HPDE6-E6E7 (cell line): ENCODE results near the gene MTA1.

ENCODE experiments used
- DNase-seq: peaks from one replicate; pipeline ENCODE4 v3.0.0; 2011; ENCODE audit warnings: missing footprints; ENCODE audit errors: extremely low spot score

MTA1 gene

DNA sequence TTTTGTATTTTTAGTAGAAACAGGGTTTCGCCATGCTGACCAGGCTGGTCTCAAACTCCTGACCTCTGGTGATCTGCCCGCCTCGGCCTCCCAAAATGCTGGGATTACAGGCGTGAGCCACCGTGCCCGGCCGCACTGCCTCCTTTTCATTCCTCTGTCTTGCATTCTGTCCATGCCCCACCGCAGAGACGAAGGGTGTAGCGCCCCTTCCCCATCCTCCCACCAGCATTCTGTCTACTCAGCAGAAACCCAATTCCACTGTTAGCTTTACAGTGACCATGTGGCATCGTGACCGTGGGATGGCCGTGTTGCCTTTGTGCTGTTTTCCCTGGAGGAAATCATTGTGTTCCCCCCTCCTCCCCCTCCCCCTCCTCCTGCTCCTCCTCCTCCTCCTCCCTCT is 11.0 kb upstream of the MTA1 start:
- no peak for DNase-seq

DNA sequence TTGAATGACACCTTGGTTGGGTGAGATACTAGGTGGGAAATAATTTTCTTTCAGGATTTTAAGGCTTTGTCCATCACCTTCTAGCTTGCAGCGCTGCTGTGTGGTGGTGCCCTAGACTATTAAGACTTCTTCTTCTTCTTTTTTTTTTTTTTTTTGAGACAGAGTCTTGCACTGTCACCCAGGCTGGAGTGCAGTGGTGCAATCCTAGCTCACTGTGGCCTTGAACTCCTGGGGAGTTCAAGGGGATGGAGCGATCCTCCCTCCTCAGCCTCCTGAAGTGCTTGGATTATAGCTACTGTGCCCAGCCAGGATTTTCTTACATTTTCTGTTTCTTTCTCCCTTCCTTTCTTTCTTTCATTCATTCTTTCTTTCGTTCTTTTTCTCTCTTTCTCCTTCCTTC is 10.3 kb upstream of the MTA1 start:
- DNase-seq: no peak

- DNase-seq: no peak
Measured at GRCh38 chr14:105410642-105411016, 9.0 kb upstream of the MTA1 start.

GRCh38 chr14:105411017-105411941 is 8.3 kb upstream of the MTA1 start:
- DNase-seq: peak; percentile 82

- no peak for DNase-seq
Measured at GRCh38 chr14:105411985-105412770, 7.4 kb upstream of the MTA1 start.

DNA sequence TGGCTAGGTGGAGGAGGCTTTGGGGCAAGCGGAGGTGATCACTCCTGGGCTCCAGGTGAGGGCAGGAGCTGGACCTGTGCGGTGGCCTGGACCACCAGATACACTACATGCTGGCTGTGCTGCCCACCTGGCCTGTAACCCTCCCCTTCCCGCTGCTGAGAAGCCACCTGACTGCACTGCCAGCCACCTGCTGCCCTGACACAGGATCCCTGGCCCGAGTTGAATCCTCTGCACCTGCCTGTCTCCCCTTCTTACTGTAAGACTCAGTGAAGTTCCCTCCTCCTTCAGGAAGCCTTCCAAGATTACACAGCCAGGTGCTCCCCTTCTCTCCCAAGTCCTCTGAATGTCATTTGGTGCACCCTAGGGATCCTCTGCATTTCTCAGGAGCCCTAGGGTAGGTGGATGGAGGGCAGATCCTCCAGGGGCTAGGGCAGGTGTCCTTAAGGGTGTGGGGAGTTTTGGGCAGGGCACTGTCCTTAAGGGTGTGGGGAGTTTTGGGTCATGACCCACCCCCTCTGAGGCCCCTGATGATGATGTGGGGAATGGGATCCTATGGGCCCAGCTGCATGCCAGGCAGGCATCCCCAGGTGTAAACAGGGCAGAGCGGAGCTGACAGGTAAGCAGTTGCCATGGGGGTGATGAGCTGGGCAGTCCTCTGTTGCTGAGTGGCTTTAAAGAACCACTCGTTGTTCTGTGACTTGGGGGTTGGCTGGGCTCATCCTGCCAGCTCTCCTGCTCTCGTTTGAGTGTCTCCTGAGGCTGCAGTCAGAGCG is 6.7 kb upstream of the MTA1 start:
- no peak for DNase-seq

GRCh38 chr14:105413544-105413886 is 6.1 kb upstream of the MTA1 start:
- no peak for DNase-seq

DNA sequence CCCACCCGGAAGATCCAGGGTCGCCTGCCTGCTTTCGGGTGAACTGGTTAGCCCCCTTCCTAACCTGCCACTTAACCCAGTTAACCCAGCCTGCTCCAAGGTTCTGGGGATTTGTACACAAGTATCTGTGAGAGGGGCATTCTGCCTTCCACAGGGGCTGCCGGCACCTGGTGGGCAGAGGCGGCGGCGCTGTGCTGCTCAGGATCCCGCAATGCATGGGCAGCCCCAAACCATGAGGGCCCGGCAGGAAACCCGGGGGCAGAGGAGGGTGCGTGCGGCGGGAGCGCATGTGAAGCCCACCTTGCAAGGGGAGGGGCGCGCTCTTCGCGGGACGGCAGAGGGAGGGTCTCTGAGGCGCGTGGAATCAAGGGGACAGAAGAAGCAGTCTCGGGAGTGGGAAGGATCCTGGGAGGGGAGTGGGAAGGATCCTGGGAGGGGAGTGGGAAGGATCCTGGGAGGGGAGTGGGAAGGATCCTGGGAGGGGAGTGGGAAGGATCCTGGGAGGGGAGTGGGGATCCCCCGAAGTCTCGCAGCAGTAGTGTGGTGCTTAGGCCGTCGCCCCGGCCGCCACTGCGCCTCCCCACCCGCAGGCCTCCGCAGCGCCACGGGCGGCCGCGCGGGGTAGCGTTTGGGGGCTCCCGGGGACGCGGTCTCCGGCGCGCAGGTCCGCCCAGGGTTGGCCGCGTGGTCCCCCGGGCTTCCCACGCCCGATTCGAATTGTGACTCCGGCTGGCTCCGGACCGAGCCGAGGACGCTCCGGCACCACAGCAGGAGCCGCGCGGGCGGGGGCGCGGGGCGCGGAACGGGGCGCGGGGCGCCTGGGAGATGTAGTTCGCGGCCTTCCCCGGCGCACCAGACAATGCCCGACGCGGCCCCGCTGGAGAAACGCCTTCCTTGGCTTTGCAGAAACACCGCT is 4.9 kb upstream of the MTA1 start:
- peak; percentile 69 for DNase-seq

GRCh38 chr14:105415481-105416428 is 3.9 kb upstream of the MTA1 start:
- no peak for DNase-seq

- no peak for DNase-seq
Measured at GRCh38 chr14:105416671-105417070, 3.0 kb upstream of the MTA1 start.

DNA sequence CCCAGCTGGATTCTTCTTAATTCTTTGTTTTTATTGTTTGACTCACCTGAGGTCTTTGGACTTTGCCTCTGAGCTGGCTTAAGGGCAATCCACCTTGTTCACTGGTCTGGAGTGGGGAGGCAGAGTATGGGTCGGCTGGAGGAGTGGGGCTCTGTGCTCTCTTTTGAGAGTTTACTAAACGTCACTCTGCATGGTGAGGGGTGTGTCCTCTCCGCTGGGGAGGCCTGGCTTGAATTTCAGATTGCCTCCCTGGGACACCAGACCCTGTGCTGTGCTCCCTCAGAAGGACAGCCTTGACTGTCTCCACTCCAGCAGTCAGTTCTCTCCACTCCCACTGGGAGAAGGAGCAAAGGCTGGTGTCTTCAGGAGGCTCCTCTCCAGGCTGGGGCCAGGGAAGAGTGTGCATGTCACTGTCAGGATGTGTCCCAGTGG is 1.9 kb upstream of the MTA1 start:
- DNase-seq: no peak

DNA sequence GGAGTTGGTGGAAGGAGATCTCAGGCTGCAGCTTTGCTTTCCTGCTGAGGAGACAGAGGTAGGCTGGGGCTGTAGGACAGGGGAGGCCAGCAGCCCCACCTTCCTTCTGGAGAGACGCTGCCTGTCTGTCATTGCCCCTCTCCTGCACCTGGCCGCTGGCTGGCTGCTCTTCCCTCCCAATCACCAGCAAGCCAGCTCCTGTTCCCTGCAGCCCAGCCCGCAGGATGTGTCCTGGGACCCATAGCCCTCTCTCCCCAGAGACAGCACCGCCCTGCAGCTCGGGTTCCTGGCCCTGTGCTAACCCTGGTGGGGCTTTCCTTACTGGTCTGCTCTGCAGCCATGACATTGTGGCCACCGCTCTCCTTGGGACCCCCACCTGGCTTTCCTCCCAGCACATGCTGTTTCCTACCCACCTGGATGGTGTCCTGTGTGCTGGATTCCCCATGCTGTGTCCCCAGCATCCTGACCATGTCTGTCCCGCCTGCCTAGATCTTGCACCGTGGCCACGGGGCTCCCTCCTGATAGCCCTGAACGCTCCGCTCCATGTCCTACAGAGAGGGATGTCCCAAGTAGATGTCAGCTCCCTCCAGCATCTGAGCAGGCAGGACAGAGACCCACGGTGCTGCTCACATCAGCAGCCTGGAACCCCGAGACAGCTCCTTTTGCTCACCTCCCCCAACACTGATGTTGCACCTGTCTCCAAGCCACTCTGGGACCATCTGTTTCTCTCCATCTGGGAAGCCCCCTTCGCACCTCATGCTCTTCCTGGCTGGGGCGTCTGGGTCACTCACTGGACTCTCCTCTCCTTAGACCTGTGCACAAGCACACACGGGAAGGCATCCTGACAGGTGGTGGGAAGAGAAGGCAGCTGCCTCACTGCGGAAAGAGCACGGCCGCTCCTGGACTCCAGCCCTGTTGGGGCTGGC is 1.1 kb upstream of the MTA1 start:
- DNase-seq: no peak

DNA sequence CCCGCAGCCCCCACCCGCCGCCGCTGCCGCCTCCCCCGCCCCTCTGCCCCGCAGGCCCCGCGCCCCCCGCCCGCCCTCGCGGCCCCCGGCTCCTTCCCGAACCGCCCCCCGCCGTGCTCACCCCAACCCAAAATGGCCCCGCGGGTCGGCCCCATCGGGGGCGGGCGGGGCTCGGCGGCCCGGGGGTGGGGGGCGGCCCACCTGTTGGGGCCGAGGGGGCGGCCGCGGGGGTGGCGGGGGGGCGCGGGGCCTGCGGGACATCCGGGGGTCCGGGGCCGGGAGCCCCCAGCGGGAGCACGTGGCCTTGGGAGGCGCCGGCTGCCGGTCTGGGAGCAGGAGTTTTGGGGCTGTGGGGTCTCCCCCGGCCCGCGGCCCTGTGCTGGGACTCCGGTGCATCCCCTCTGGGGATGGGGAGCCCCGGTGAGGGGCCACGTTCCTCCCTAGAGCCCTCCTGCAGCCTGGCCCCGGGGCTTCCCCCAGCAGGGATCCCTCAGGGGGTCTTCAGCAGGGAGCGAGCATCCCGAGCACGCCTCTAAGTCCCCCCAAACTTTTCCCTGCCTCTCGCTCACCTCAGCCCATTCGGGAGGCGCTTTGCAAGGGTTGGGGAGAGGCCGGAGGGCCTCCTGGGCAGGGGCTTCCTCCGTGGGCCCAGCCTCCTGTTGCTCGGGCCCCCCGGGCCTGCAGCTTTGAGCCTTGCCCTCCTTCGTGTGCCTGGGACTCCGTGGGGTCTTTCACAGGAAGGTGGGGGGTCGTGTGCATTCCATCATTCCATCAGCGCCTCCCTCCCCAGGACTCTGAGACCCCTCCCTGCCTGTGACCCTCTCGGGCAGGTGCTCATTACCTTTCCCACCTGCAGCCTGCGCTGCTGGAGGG is 710 bp downstream of the MTA1 start:
- no peak for DNase-seq

DNA sequence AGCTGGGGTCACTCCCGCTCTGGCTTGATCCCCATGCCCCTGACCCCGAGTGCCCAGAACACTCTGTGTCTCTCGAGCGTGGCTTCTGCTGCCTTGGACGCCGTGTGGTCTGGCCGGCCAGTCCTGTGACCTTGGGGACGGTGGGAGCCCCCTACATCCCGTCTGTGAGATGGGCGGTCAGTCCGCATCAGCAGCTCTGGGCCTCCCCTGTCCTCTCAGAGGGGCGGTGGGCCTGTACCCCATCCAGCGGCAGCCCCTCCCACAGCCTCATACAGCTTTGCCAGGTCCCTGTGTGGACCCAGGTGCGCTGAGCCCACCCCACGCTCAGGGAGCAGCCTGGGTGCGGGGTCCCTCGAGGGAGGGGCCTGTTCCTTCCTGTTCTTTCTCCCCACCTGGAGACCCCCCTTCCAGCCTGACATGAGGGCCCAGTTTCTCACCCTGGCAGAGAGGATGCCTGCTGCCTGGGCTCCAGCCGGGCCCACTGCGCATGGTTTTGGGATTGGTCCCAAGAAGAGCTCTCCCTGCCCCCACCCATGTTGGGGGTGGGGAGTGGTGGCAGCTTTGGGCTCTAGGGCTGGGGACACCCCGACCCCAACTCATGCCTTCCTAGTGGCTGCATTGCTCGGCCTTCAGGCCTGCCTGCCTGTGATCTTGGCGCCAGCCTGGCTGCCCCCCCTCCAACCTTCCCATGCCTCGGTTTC is 1.5 kb downstream of the MTA1 start:
- DNase-seq: no peak

DNA sequence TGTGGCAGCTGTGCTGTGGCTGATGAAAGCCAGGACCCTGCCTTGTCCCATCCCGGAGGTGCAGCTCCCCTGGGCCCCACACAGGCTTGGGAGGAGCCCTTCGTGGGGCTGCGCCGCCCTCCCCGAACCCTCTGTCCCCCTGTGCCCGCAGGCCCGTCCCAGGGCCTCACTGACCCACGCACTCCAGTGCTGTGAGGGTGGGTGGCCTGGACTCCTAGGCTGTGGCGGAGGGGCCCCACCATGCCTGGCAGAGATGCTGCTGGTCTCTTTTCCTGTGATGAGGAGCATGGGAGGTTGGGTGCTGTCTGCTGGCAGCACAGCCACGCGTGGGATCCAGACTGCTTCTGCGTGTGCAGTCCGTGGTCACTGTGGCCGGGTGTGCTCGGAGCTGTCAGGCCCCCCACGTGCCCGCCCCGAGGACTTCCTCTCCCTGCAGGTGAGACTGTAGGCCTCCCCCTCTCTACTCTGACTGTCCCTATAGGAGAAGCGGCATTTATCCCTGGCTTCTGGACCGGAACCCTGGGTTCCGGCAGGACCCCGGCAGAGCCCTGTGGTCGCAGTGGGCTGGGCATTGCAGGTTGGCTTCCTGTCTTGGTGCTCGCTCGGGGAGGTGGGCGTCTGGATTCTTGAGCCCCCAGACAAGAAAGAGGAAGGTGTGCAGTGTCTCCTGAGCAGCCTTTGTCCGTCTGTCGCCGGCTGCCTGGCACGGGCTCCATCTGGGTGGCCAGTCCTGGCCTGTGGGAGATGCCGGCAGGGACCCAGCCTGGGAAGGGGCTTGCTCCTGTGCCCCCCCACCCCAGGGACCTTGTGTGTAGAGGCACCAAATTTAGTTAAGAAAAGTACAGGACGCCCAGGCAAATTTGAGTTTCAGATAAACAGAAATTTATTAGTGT is 2.3 kb downstream of the MTA1 start:
- no peak for DNase-seq
